CD4-positive, alpha-beta T cell (primary cell): Measurements from ENCODE around the gene KCNQ2. TPM values are rescaled to one million over a fixed set of nuclear protein-coding genes. Genes with fewer than 3 reads are reported as not detected.

Experiments used
- ATAC-seq: fragments of 200-7000 bp; cut with Tn5 transposase; one replicate; pipeline ENCODE4 v1.10.0; 2022; ENCODE audit warnings: mild to moderate bottlenecking; ENCODE audit not compliant: poor library complexity
- CTCF ChIA-PET: fragments of 350-600 bp; sonication (Branson Sonifier 250); formaldehyde crosslinking; loops from one replicate; lab custom pipeline; 2021; ENCODE audit warnings: antibody characterized with exemption, inconsistent platforms; lab: Charles Lee
- POLR2A ChIA-PET: fragments of 350-600 bp; sonication (Branson Sonifier 250); formaldehyde crosslinking; loops from one replicate; lab custom pipeline; 2021; ENCODE audit warnings: antibody characterized with exemption, inconsistent platforms; lab: Charles Lee
- DNase-seq, 14 experiments: peaks; one replicate each; pipeline ENCODE4 v3.0.0-alpha.2; 2013 to 2020; ENCODE audit warnings: mixed read lengths in 2 of 14
- H3K27ac ChIP-seq, 2 donors: one replicate each; pipeline versions ENCODE4 v1.5.1 to v1.7.0; 2013; ENCODE audit warnings: low read length in 2 of 2, low read depth in 1 of 2, mild to moderate bottlenecking in 1 of 2
- H3K27me3 ChIP-seq, 2 experiments: 1 replicate in 1 of 2; 2 replicates in 1 of 2; pipeline versions ENCODE4 v1.6.1 to v1.7.0; 2013; ENCODE audit warnings: low read length in 2 of 2, control low read depth in 1 of 2, mild to moderate bottlenecking in 1 of 2, moderate library complexity in 1 of 2; ENCODE audit not compliant: insufficient read depth in 2 of 2, control insufficient read depth in 1 of 2
- H3K36me3 ChIP-seq: one replicate; pipeline ENCODE4 v1.6.1; 2013; ENCODE audit warnings: low read length, control low read depth; ENCODE audit not compliant: insufficient read depth
- H3K4me1 ChIP-seq: one replicate; pipeline ENCODE4 v1.6.1; 2013; ENCODE audit warnings: low read length, control low read depth; ENCODE audit not compliant: insufficient read depth
- H3K4me3 ChIP-seq: one replicate; pipeline ENCODE4 v1.5.1; 2013; ENCODE audit warnings: mild to moderate bottlenecking, low read length, moderate library complexity
- H3K9me3 ChIP-seq, 2 experiments: 1 replicate in 1 of 2; 2 replicates in 1 of 2; pipeline versions ENCODE4 v1.6.1 to v1.7.0; 2013; ENCODE audit warnings: low read length in 2 of 2, mild to moderate bottlenecking in 2 of 2, control low read depth in 1 of 2, moderate library complexity in 1 of 2; ENCODE audit not compliant: control insufficient read depth in 1 of 2, insufficient read depth in 1 of 2
- H3K27ac Mint-ChIP-seq: one replicate; pipeline ENCODE4 v1.8.0; 2020; ENCODE audit warnings: mixed read lengths
- H3K27me3 Mint-ChIP-seq: one replicate; pipeline ENCODE4 v1.8.0; 2021; ENCODE audit warnings: mixed read lengths
- H3K36me3 Mint-ChIP-seq: one replicate; pipeline ENCODE4 v1.8.0; 2021; ENCODE audit warnings: low read depth, mixed read lengths
- H3K4me1 Mint-ChIP-seq: one replicate; pipeline ENCODE4 v1.8.0; 2021; ENCODE audit warnings: low read depth, mixed read lengths
- H3K4me3 Mint-ChIP-seq: one replicate; pipeline ENCODE4 v1.8.0; 2020; ENCODE audit warnings: mild to moderate bottlenecking, mixed read lengths
- H3K9me3 Mint-ChIP-seq: one replicate; pipeline ENCODE4 v1.8.0; 2020; ENCODE audit warnings: mixed read lengths
- CTCF ChIP-seq: fragments of 200-600 bp; IDR thresholded peaks from one replicate; pipeline ENCODE4 v1.8.0; 2022; ENCODE audit warnings: antibody characterized with exemption, mild to moderate bottlenecking
- intact Hi-C, 2 experiments: fragments of 100-400 bp; cut with DNase I in 1 of 2; cut with micrococcal nuclease in 1 of 2; formaldehyde crosslinking; loops; one replicate each; pipeline versions ENCODE4 v1.15.1 to v1.9.0; 2023 to 2025; cut with DNase I, micrococcal nuclease
- total RNA-seq, 174 experiments: library from RNA in 2 of 174; stranded (reverse) in 2 of 174; gene quantifications; one replicate each; pipeline ENCODE4 v1.2.3 and lab custom pipeline; 2021 to 2026

KCNQ2 gene
- total RNA-seq, 2 experiments from 2014 or later, result not detected

GRCh38 chr20:63396300-63396699 lies 76.2 kb downstream of the KCNQ2 start:
- no peak overlapping the region for H3K27ac Mint-ChIP-seq
- CTCF ChIA-PET, result no interaction called here
- Histone ChIP-seq H3K4me1 (no peaks in the 10 kb centered on the region), H3K27me3 (peaks cover 3 to 9% of the 10 kb centered on the region in 2 experiments), H3K27ac (no peak overlapping the region), H3K36me3 (no peaks in the 10 kb centered on the region), H3K9me3 (peaks cover 0 to 2% of the 10 kb centered on the region in 2 experiments), H3K4me3 (no peak overlapping the region)
- ATAC-seq (no peak), DNase-seq (no peak)
- peaks cover 10% of the 10 kb centered on the region for H3K27me3 Mint-ChIP-seq
- H3K4me3 Mint-ChIP-seq, result no peak overlapping the region
- H3K4me1 Mint-ChIP-seq, result no peaks in the 10 kb centered on the region
- H3K9me3 Mint-ChIP-seq, result no peaks in the 10 kb centered on the region
- POLR2A ChIA-PET, result no interaction called here
- no peak for TF ChIP-seq CTCF
- H3K36me3 Mint-ChIP-seq, result no peaks in the 10 kb centered on the region
- intact Hi-C loops, result no loop called here

- Histone ChIP-seq H3K27me3 (peaks cover 3 to 9% of the 10 kb centered on the region in 2 experiments), H3K27ac (no peak overlapping the region), H3K4me1 (no peaks in the 10 kb centered on the region), H3K9me3 (peaks cover 0 to 5% of the 10 kb centered on the region in 2 experiments), H3K36me3 (no peaks in the 10 kb centered on the region), H3K4me3 (no peak overlapping the region)
- DNase-seq, result no peak
- H3K27ac Mint-ChIP-seq, result no peak overlapping the region
- POLR2A ChIA-PET, result no interaction called here
- no peak for ATAC-seq
- peaks cover 10% of the 10 kb centered on the region for H3K27me3 Mint-ChIP-seq
- no peak overlapping the region for H3K4me3 Mint-ChIP-seq
- TF ChIP-seq CTCF, result no peak
- intact Hi-C loops, result no loop called here
- H3K9me3 Mint-ChIP-seq, result no peaks in the 10 kb centered on the region
- no peaks in the 10 kb centered on the region for H3K36me3 Mint-ChIP-seq
- no peaks in the 10 kb centered on the region for H3K4me1 Mint-ChIP-seq
- CTCF ChIA-PET, result no interaction called here
Measured at GRCh38 chr20:63395723-63396122, 76.7 kb downstream of the KCNQ2 start.

- Histone ChIP-seq H3K27ac (no peak overlapping the region), H3K4me3 (no peak overlapping the region), H3K9me3 (peaks cover 0 to 7% of the 10 kb centered on the region in 2 experiments), H3K4me1 (no peaks in the 10 kb centered on the region), H3K36me3 (no peaks in the 10 kb centered on the region), H3K27me3 (peaks cover 3 to 9% of the 10 kb centered on the region in 2 experiments)
- intact Hi-C loops, result no loop called here
- H3K36me3 Mint-ChIP-seq, result no peaks in the 10 kb centered on the region
- H3K27me3 Mint-ChIP-seq, result peaks cover 10% of the 10 kb centered on the region
- no peak overlapping the region for H3K27ac Mint-ChIP-seq
- H3K4me1 Mint-ChIP-seq, result no peaks in the 10 kb centered on the region
- ChIA-PET POLR2A (no interaction called here), CTCF (no interaction called here)
- H3K9me3 Mint-ChIP-seq, result no peaks in the 10 kb centered on the region
- no peak overlapping the region for H3K4me3 Mint-ChIP-seq
- DNase-seq, result no peak
- ATAC-seq, result no peak
- TF ChIP-seq CTCF, result no peak
Measured at GRCh38 chr20:63394920-63395455, 77.5 kb downstream of the KCNQ2 start.
